IPS-18a (cell line): ENCODE measurements around the gene UNC80.

Experiments
- H3K27ac ChIP-seq: one replicate; pipeline ENCODE4 v1.5.1; 2013; ENCODE audit warnings: low read length
- H3K27me3 ChIP-seq: one replicate; pipeline ENCODE4 v1.6.1; 2013; ENCODE audit warnings: mild to moderate bottlenecking, low read length; ENCODE audit not compliant: control insufficient read depth, insufficient read depth
- H3K36me3 ChIP-seq: one replicate; pipeline ENCODE4 v1.6.1; 2013; ENCODE audit warnings: low read depth, low read length; ENCODE audit not compliant: control insufficient read depth
- H3K4me1 ChIP-seq: one replicate; pipeline ENCODE4 v1.6.1; 2013; ENCODE audit warnings: low read depth, low read length; ENCODE audit not compliant: control insufficient read depth
- H3K4me3 ChIP-seq: one replicate; pipeline ENCODE4 v1.5.1; 2013; ENCODE audit warnings: low read length
- H3K9ac ChIP-seq: one replicate; pipeline ENCODE4 v1.6.1; 2013; ENCODE audit warnings: mild to moderate bottlenecking, low read length, moderate library complexity
- H3K9me3 ChIP-seq: one replicate; pipeline ENCODE4 v1.6.1; 2013; ENCODE audit warnings: low read depth, low read length; ENCODE audit not compliant: control insufficient read depth

The UNC80 gene

GRCh38 chr2:209913786-209914345 is 142.2 kb downstream of the UNC80 start:
- no peak overlapping the region for H3K27ac ChIP-seq
- no peak overlapping the region for H3K4me3 ChIP-seq
- no peaks in the 10 kb centered on the region for H3K4me1 ChIP-seq
- no peak overlapping the region for H3K9ac ChIP-seq
- no peaks in the 10 kb centered on the region for H3K27me3 ChIP-seq
- no peaks in the 10 kb centered on the region for H3K36me3 ChIP-seq
- H3K9me3 ChIP-seq, result no peaks in the 10 kb centered on the region

GRCh38 chr2:209917154-209917771 is 145.6 kb downstream of the UNC80 start:
- peaks cover under 1% of the 10 kb centered on the region for H3K4me1 ChIP-seq
- H3K36me3 ChIP-seq, result no peaks in the 10 kb centered on the region
- no peak overlapping the region for H3K4me3 ChIP-seq
- no peak overlapping the region for H3K27ac ChIP-seq
- H3K9ac ChIP-seq, result no peak overlapping the region
- H3K9me3 ChIP-seq, result no peaks in the 10 kb centered on the region
- H3K27me3 ChIP-seq, result no peaks in the 10 kb centered on the region

- Histone ChIP-seq H3K27ac (no peak overlapping the region), H3K4me1 (peaks cover 8% of the 10 kb centered on the region), H3K9ac (no peak overlapping the region), H3K4me3 (no peak overlapping the region), H3K9me3 (no peaks in the 10 kb centered on the region), H3K27me3 (no peaks in the 10 kb centered on the region), H3K36me3 (no peaks in the 10 kb centered on the region)
Observed at GRCh38 chr2:209918251-209918650, 146.6 kb downstream of the UNC80 start.

GRCh38 chr2:209922116-209922515 is 150.5 kb downstream of the UNC80 start:
- H3K9ac ChIP-seq, result no peak overlapping the region
- no peak overlapping the region for H3K27ac ChIP-seq
- H3K4me1 ChIP-seq, result peaks cover 8% of the 10 kb centered on the region
- H3K4me3 ChIP-seq, result no peak overlapping the region
- no peaks in the 10 kb centered on the region for H3K36me3 ChIP-seq
- H3K9me3 ChIP-seq, result no peaks in the 10 kb centered on the region
- no peaks in the 10 kb centered on the region for H3K27me3 ChIP-seq

- Histone ChIP-seq H3K4me3 (no peak overlapping the region), H3K9ac (no peak overlapping the region), H3K27me3 (no peaks in the 10 kb centered on the region), H3K36me3 (no peaks in the 10 kb centered on the region), H3K9me3 (no peaks in the 10 kb centered on the region), H3K4me1 (no peaks in the 10 kb centered on the region), H3K27ac (no peak overlapping the region)
Observed at GRCh38 chr2:209929369-209929768, 157.7 kb downstream of the UNC80 start.

GRCh38 chr2:209933499-209934483 is 162.2 kb downstream of the UNC80 start:
- no peak overlapping the region for H3K27ac ChIP-seq
- H3K9me3 ChIP-seq, result no peaks in the 10 kb centered on the region
- H3K4me1 ChIP-seq, result no peaks in the 10 kb centered on the region
- H3K27me3 ChIP-seq, result no peaks in the 10 kb centered on the region
- H3K9ac ChIP-seq, result no peak overlapping the region
- H3K36me3 ChIP-seq, result no peaks in the 10 kb centered on the region
- H3K4me3 ChIP-seq, result no peak overlapping the region

- H3K36me3 ChIP-seq, result no peaks in the 10 kb centered on the region
- H3K27me3 ChIP-seq, result no peaks in the 10 kb centered on the region
- H3K9me3 ChIP-seq, result no peaks in the 10 kb centered on the region
- H3K27ac ChIP-seq, result no peak overlapping the region
- no peak overlapping the region for H3K9ac ChIP-seq
- H3K4me3 ChIP-seq, result no peak overlapping the region
- no peaks in the 10 kb centered on the region for H3K4me1 ChIP-seq
Observed at GRCh38 chr2:209936106-209936666, 164.6 kb downstream of the UNC80 start.

- Histone ChIP-seq H3K9me3 (no peaks in the 10 kb centered on the region), H3K4me3 (no peak overlapping the region), H3K4me1 (no peaks in the 10 kb centered on the region), H3K36me3 (no peaks in the 10 kb centered on the region), H3K9ac (no peak overlapping the region), H3K27me3 (no peaks in the 10 kb centered on the region), H3K27ac (no peak overlapping the region)
Observed at GRCh38 chr2:209937893-209938292, 166.3 kb downstream of the UNC80 start.

GRCh38 chr2:209938906-209939305 is 167.3 kb downstream of the UNC80 start:
- no peak overlapping the region for H3K27ac ChIP-seq
- H3K4me3 ChIP-seq, result no peak overlapping the region
- H3K36me3 ChIP-seq, result no peaks in the 10 kb centered on the region
- H3K9me3 ChIP-seq, result no peaks in the 10 kb centered on the region
- H3K4me1 ChIP-seq, result no peaks in the 10 kb centered on the region
- no peaks in the 10 kb centered on the region for H3K27me3 ChIP-seq
- H3K9ac ChIP-seq, result no peak overlapping the region

- H3K9me3 ChIP-seq, result no peaks in the 10 kb centered on the region
- no peak overlapping the region for H3K9ac ChIP-seq
- H3K27ac ChIP-seq, result no peak overlapping the region
- no peaks in the 10 kb centered on the region for H3K4me1 ChIP-seq
- H3K27me3 ChIP-seq, result no peaks in the 10 kb centered on the region
- no peak overlapping the region for H3K4me3 ChIP-seq
- no peaks in the 10 kb centered on the region for H3K36me3 ChIP-seq
Observed at GRCh38 chr2:209940936-209941335, 169.3 kb downstream of the UNC80 start.

- no peak overlapping the region for H3K4me3 ChIP-seq
- no peaks in the 10 kb centered on the region for H3K36me3 ChIP-seq
- no peaks in the 10 kb centered on the region for H3K9me3 ChIP-seq
- H3K4me1 ChIP-seq, result no peaks in the 10 kb centered on the region
- no peaks in the 10 kb centered on the region for H3K27me3 ChIP-seq
- H3K9ac ChIP-seq, result no peak overlapping the region
- no peak overlapping the region for H3K27ac ChIP-seq
Observed at GRCh38 chr2:209942426-209942825, 170.8 kb downstream of the UNC80 start.
